CD14-positive monocyte (primary cell): ENCODE results near the gene GAREM2. TPM values are rescaled to one million over a fixed set of nuclear protein-coding genes. Genes with fewer than 3 reads are reported as not detected.

Experiments
- DNase-seq, 3 donors: peaks; one replicate each; pipeline ENCODE4 v3.0.0-alpha.2; 2011 to 2022
- H2AFZ ChIP-seq: 2 replicates; pipeline ENCODE4 v1.6.0; 2012; ENCODE audit warnings: mild to moderate bottlenecking, low read depth, low read length, inconsistent platforms; ENCODE audit not compliant: insufficient read depth, poor library complexity, severe bottlenecking
- H3K27ac ChIP-seq, 2 donors: 1 replicate in 1 of 2; 2 replicates in 1 of 2; pipeline ENCODE4 v1.5.1; 2012 to 2013; ENCODE audit warnings: low read length in 2 of 2, control low read depth in 1 of 2, inconsistent platforms in 1 of 2, low read depth in 1 of 2, mild to moderate bottlenecking in 1 of 2
- H3K27me3 ChIP-seq, 2 donors: one replicate each; pipeline versions ENCODE4 v1.6.0 to v1.6.1; 2011 to 2013; ENCODE audit warnings: low read length in 2 of 2; ENCODE audit not compliant: control insufficient read depth in 2 of 2, insufficient read depth in 2 of 2
- H3K36me3 ChIP-seq, 2 donors: replicated peaks in 1 of 2; 1 replicate in 1 of 2; 2 replicates in 1 of 2; pipeline versions ENCODE4 v1.5.1 to v1.6.1; 2012 to 2013; ENCODE audit warnings: low read length in 2 of 2, control low read depth in 1 of 2, inconsistent platforms in 1 of 2, mild to moderate bottlenecking in 1 of 2; ENCODE audit not compliant: insufficient read depth in 2 of 2, control insufficient read depth in 1 of 2
- H3K4me1 ChIP-seq, 2 donors: 1 replicate in 1 of 2; 2 replicates in 1 of 2; pipeline versions ENCODE4 v1.5.1 to v1.6.1; 2012 to 2013; ENCODE audit warnings: low read length in 2 of 2, control low read depth in 1 of 2, inconsistent platforms in 1 of 2, mild to moderate bottlenecking in 1 of 2, moderate library complexity in 1 of 2; ENCODE audit not compliant: insufficient read depth in 2 of 2, control insufficient read depth in 1 of 2
- H3K4me2 ChIP-seq: replicated peaks from 2 replicates; pipeline ENCODE3; 2012; ENCODE audit warnings: low read length, moderate library complexity, mild to moderate bottlenecking; ENCODE audit not compliant: poor library complexity, severe bottlenecking; ENCODE audit errors: extremely low read depth
- H3K4me3 ChIP-seq, 3 experiments: fragments of 200-600 bp in 1 of 3; sonication (generic) in 1 of 3; replicated peaks in 1 of 3; 1 replicate in 2 of 3; 2 replicates in 1 of 3; pipeline ENCODE4 v1.5.1; 2011 to 2013; ENCODE audit warnings: low read length in 3 of 3, mild to moderate bottlenecking in 3 of 3, control low read depth in 2 of 3, low read depth in 2 of 3, inconsistent platforms in 1 of 3, moderate library complexity in 1 of 3
- H3K79me2 ChIP-seq: 2 replicates; pipeline ENCODE4 v1.6.0; 2012; ENCODE audit warnings: mild to moderate bottlenecking, control low read depth, inconsistent platforms, low read length, moderate library complexity; ENCODE audit not compliant: insufficient read depth
- H3K9ac ChIP-seq: 2 replicates; pipeline ENCODE4 v1.6.0; 2017; ENCODE audit warnings: low read length, mild to moderate bottlenecking; ENCODE audit not compliant: insufficient read depth, poor library complexity, severe bottlenecking
- H3K9me3 ChIP-seq, 2 donors: replicated peaks in 1 of 2; 1 replicate in 1 of 2; 2 replicates in 1 of 2; pipeline versions ENCODE4 v1.5.1 to v1.6.1; 2012 to 2013; ENCODE audit warnings: low read length in 2 of 2, control low read depth in 1 of 2; ENCODE audit not compliant: control insufficient read depth in 1 of 2, insufficient read depth in 1 of 2
- H4K20me1 ChIP-seq: 2 replicates; pipeline ENCODE4 v1.6.0; 2012; ENCODE audit warnings: mild to moderate bottlenecking, low read length, control low read depth, moderate library complexity; ENCODE audit not compliant: insufficient read depth
- H3K27ac Mint-ChIP-seq, 7 donors: one replicate each; pipeline ENCODE4 v1.8.0; 2020; ENCODE audit warnings: mild to moderate bottlenecking in 7 of 7, mixed read lengths in 7 of 7, moderate library complexity in 6 of 7, inconsistent platforms in 2 of 7
- H3K27me3 Mint-ChIP-seq, 3 donors: one replicate each; pipeline ENCODE4 v1.8.0; 2021 to 2022; ENCODE audit warnings: low read depth in 3 of 3, mild to moderate bottlenecking in 3 of 3, mixed read lengths in 3 of 3, moderate library complexity in 3 of 3, inconsistent platforms in 1 of 3
- H3K36me3 Mint-ChIP-seq, 2 donors: one replicate each; pipeline ENCODE4 v1.8.0; 2020; ENCODE audit warnings: mixed read lengths in 2 of 2, inconsistent platforms in 1 of 2, mild to moderate bottlenecking in 1 of 2
- H3K4me1 Mint-ChIP-seq: one replicate; pipeline ENCODE4 v1.8.0; 2020; ENCODE audit warnings: mild to moderate bottlenecking, mixed read lengths
- H3K4me3 Mint-ChIP-seq, 2 donors: one replicate each; pipeline ENCODE4 v1.8.0; 2020; ENCODE audit warnings: mild to moderate bottlenecking in 2 of 2, mixed read lengths in 2 of 2, moderate library complexity in 1 of 2
- H3K9me3 Mint-ChIP-seq, 7 donors: one replicate each; pipeline ENCODE4 v1.8.0; 2020 to 2022; ENCODE audit warnings: mixed read lengths in 7 of 7, mild to moderate bottlenecking in 6 of 7, moderate library complexity in 6 of 7, inconsistent platforms in 2 of 7
- CTCF ChIP-seq: fragments of 200-600 bp; IDR thresholded peaks from one replicate; pipeline ENCODE4 v1.8.0; 2022; ENCODE audit warnings: antibody characterized with exemption, mild to moderate bottlenecking
- WGBS: methylation state at CpG from one replicate; pipeline ENCODE4 v1.1.5; 2013; ENCODE audit warnings: missing lambda C conversion rate; ENCODE audit not compliant: insufficient coverage; 5-methylcytosine and 5-hydroxymethylcytosine counted together
- intact Hi-C, 2 donors: fragments of 100-400 bp; cut with micrococcal nuclease; formaldehyde crosslinking; loops; one replicate each; pipeline versions ENCODE4 v1.15.0 to v1.15.1; 2023
- polyA plus RNA-seq, 3 donors: library from polyadenylated mRNA; depleted of rRNA in 1 of 3; unstranded in 2 of 3; stranded (reverse) in 1 of 3; fragments of 300-500 nt in 2 of 3; fragments of >200 nt in 1 of 3; fragmentation: Illumina TruSeq in 2 of 3; gene quantifications; 1 replicate in 2 of 3; 2 replicates in 1 of 3; pipeline ENCODE4 v1.2.3, GENCODE V29; 2012 to 2021

The GAREM2 gene
- polyA plus RNA-seq, 3 donors, result 0.08 to 0.09 TPM; not detected in 1

GRCh38 chr2:26148501-26148900 lies 24.4 kb upstream of the GAREM2 start:
- TF ChIP-seq CTCF, result no peak
- no peak overlapping the region for H3K4me2 ChIP-seq
- H4K20me1 ChIP-seq, result no peaks in the 10 kb centered on the region
- intact Hi-C loops, result no loop called here
- no peak overlapping the region for H2AFZ ChIP-seq
- H3K4me3 Mint-ChIP-seq, result no peak overlapping the region
- no peaks in the 10 kb centered on the region for H3K9me3 ChIP-seq
- H3K27me3 ChIP-seq, result no peaks in the 10 kb centered on the region
- H3K27ac Mint-ChIP-seq, result no peak overlapping the region
- H3K9ac ChIP-seq, result no peak overlapping the region
- H3K79me2 ChIP-seq, result no peaks in the 10 kb centered on the region
- peaks cover 8 to 17% (median 12%) of the 10 kb centered on the region in 3 donors for H3K27me3 Mint-ChIP-seq
- no peak overlapping the region for H3K27ac ChIP-seq
- no peak for DNase-seq
- H3K4me1 Mint-ChIP-seq, result peaks cover 16% of the 10 kb centered on the region
- H3K9me3 Mint-ChIP-seq, result peaks cover 0 to 7% (median 3%) of the 10 kb centered on the region in 7 donors
- no peaks in the 10 kb centered on the region for H3K36me3 ChIP-seq
- H3K36me3 Mint-ChIP-seq, result no peaks in the 10 kb centered on the region
- WGBS, result 100% methylated on average over 1 of the region's 2 CpGs
- no peak overlapping the region for H3K4me3 ChIP-seq
- H3K4me1 ChIP-seq, result peaks cover 12 to 15% of the 10 kb centered on the region in 2 donors

GRCh38 chr2:26150243-26150642 lies 22.6 kb upstream of the GAREM2 start:
- Mint-ChIP-seq H3K9me3 (peaks cover 0 to 13% (median 6%) of the 10 kb centered on the region in 7 donors), H3K36me3 (no peaks in the 10 kb centered on the region), H3K4me3 (no peak overlapping the region), H3K27ac (no peak overlapping the region), H3K4me1 (no peaks in the 10 kb centered on the region), H3K27me3 (peaks cover 10 to 18% (median 12%) of the 10 kb centered on the region in 3 donors)
- Histone ChIP-seq H3K9ac (no peak overlapping the region), H3K4me2 (no peak overlapping the region), H3K27ac (no peak overlapping the region), H3K27me3 (no peaks in the 10 kb centered on the region), H3K9me3 (no peaks in the 10 kb centered on the region), H3K4me3 (no peak overlapping the region), H3K36me3 (no peaks in the 10 kb centered on the region), H3K79me2 (no peaks in the 10 kb centered on the region), H4K20me1 (no peaks in the 10 kb centered on the region), H3K4me1 (no peaks in the 10 kb centered on the region), H2AFZ (no peak overlapping the region)
- intact Hi-C loops, result no loop called here
- 81% methylated on average over 10 of the region's 12 CpGs for WGBS
- no peak for DNase-seq
- TF ChIP-seq CTCF, result no peak
